Dedifferentiated amniotic fluid mesenchymal stem cell (primary cell): Measurements from ENCODE around the gene SCLY.
A peak's percentile ranks its signal among the peaks of the same experiment; 100 is the strongest.
"Not testable (repeated sequence)": the region's sequence is repeated elsewhere in the genome, so short reads cannot be mapped to it uniquely, and the experiment has no call there.

Experiments
- DNase-seq: peaks from one replicate; pipeline ENCODE4 v3.0.0-alpha.2; 2016; ENCODE audit errors: extremely low spot score

Gene SCLY

GRCh38 chr2:238060542-238061314 lies at the start of gene SCLY:
Gene SCLY (plus strand): TSS chr2:238061001. CDS start chr2:238061055, 54 bp downstream.
- peak; percentile 97 for DNase-seq

- DNase-seq: no peak
Measured at GRCh38 chr2:238013806-238014205, 47.0 kb upstream of the SCLY start.

GRCh38 chr2:238015705-238016104 lies 45.1 kb upstream of the SCLY start:
- DNase-seq: no peak

- no peak for DNase-seq
Measured at GRCh38 chr2:238016526-238016925, 44.3 kb upstream of the SCLY start.

GRCh38 chr2:238019962-238020361 lies 40.8 kb upstream of the SCLY start:
- DNase-seq: no peak

GRCh38 chr2:238020816-238021215 lies 40.0 kb upstream of the SCLY start:
- DNase-seq: no peak

- DNase-seq: no peak
Measured at GRCh38 chr2:238021327-238021726, 39.5 kb upstream of the SCLY start.

GRCh38 chr2:238022594-238023157 lies 38.1 kb upstream of the SCLY start:
- no peak for DNase-seq

GRCh38 chr2:238023608-238024007 lies 37.2 kb upstream of the SCLY start:
- no peak for DNase-seq

- no peak for DNase-seq
Measured at GRCh38 chr2:238024986-238025385, 35.8 kb upstream of the SCLY start.

GRCh38 chr2:238025741-238026360 lies 35.0 kb upstream of the SCLY start:
- no peak for DNase-seq

- DNase-seq: no peak
Measured at GRCh38 chr2:238027058-238027457, 33.7 kb upstream of the SCLY start.

- DNase-seq: no peak
Measured at GRCh38 chr2:238027591-238028415, 33.0 kb upstream of the SCLY start.

GRCh38 chr2:238029853-238030252 lies 30.9 kb upstream of the SCLY start:
- no peak for DNase-seq

GRCh38 chr2:238030422-238031155 lies 30.2 kb upstream of the SCLY start:
- no peak for DNase-seq

GRCh38 chr2:238031751-238032150 lies 29.1 kb upstream of the SCLY start:
- no peak for DNase-seq

GRCh38 chr2:238032755-238033337 lies 28.0 kb upstream of the SCLY start:
- DNase-seq: no peak

- DNase-seq: not testable (repeated sequence)
Measured at GRCh38 chr2:238033991-238034390, 26.8 kb upstream of the SCLY start.

- DNase-seq: no peak
Measured at GRCh38 chr2:238038203-238038602, 22.6 kb upstream of the SCLY start.

- DNase-seq: no peak
Measured at GRCh38 chr2:238039151-238039550, 21.6 kb upstream of the SCLY start.

GRCh38 chr2:238039985-238040384 lies 20.8 kb upstream of the SCLY start:
- DNase-seq: no peak
